Posterior vena cava (tissue), 2 donors: ENCODE measurements around the gene PHAF1. TPM values are rescaled to one million over a fixed set of nuclear protein-coding genes. Genes with fewer than 3 reads are reported as not detected.

Source experiments
- DNase-seq: peaks from one replicate; pipeline ENCODE4 v3.0.0-alpha.2; 2020; ENCODE audit warnings: low spot score
- intact Hi-C, 2 donors: fragments of 100-400 bp; cut with DNase I; formaldehyde crosslinking; loops; one replicate each; pipeline versions ENCODE4 v1.14.1 to v1.14.2; 2022 to 2023
- total RNA-seq, 2 donors: library from RNA; stranded (reverse); fragmentation: NEBNext Ultra II Directional; extraction: Animal tissue kit (Norgen Biotek cat#: 25700); gene quantifications; one replicate each; pipeline ENCODE4 v1.2.1, GENCODE V29; 2021
- donor health status: DM: yes; HTN: yes; CAD: no.
- donor health status: DM: yes; HTN: yes; CAD: no.

Gene PHAF1
- total RNA-seq, 2 donors from 2014 or later: 10.4 to 12.0 TPM

- intact Hi-C loops: loop anchor here in 1 of 2 donors (10.0 kb wide), 1 partner anchor 407 kb away; no protein-coding TSS in a partner anchor
- no peak for DNase-seq
Measured at GRCh38 chr16:67141391-67141790, 31.6 kb downstream of the PHAF1 start.

- intact Hi-C loops: loop anchor here in 1 of 2 donors (10.0 kb wide), 1 partner anchor 408 kb away; no protein-coding TSS in a partner anchor
- DNase-seq: no peak
Measured at GRCh38 chr16:67142342-67142741, 32.6 kb downstream of the PHAF1 start.

GRCh38 chr16:67144943-67145342, 35.2 kb downstream of the PHAF1 start:
- intact Hi-C loops: loop anchor here in 1 of 2 donors (10.0 kb wide), 1 partner anchor 410 kb away; no protein-coding TSS in a partner anchor
- DNase-seq: peak; percentile 62

GRCh38 chr16:67145746-67146145, 36.0 kb downstream of the PHAF1 start:
- peak; percentile 64 for DNase-seq
- intact Hi-C loops: loop anchor here in 1 of 2 donors (10.0 kb wide), 1 partner anchor 411 kb away; no protein-coding TSS in a partner anchor

- DNase-seq: no peak
- intact Hi-C loops: loop anchor here in 1 of 2 donors (10.0 kb wide), 1 partner anchor 412 kb away; no protein-coding TSS in a partner anchor
Measured at GRCh38 chr16:67146523-67147357, 37.0 kb downstream of the PHAF1 start.

GRCh38 chr16:67147437-67148140, 37.8 kb downstream of the PHAF1 start:
- DNase-seq: peak; percentile 60
- intact Hi-C loops: loop anchor here in 1 of 2 donors (10.0 kb wide), 1 partner anchor 413 kb away; no protein-coding TSS in a partner anchor

GRCh38 chr16:67148221-67148620, 38.5 kb downstream of the PHAF1 start:
- intact Hi-C loops: loop anchor here in 1 of 2 donors (10.0 kb wide), 1 partner anchor 413 kb away; no protein-coding TSS in a partner anchor
- DNase-seq: peak; percentile 51

GRCh38 chr16:67148656-67149275, 39.0 kb downstream of the PHAF1 start:
- peak; percentile 64 for DNase-seq
- intact Hi-C loops: loop anchor here in 1 of 2 donors (10.0 kb wide), 1 partner anchor 414 kb away; no protein-coding TSS in a partner anchor

- DNase-seq: peak; percentile 82
- intact Hi-C loops: loop anchor here in 1 of 2 donors (10.0 kb wide), 1 partner anchor 415 kb away; no protein-coding TSS in a partner anchor
Measured at GRCh38 chr16:67149276-67150046, 39.7 kb downstream of the PHAF1 start.

- intact Hi-C loops: no loop called here
- DNase-seq: peak; percentile 91
Measured at GRCh38 chr16:67150047-67150832, 40.5 kb downstream of the PHAF1 start.

- peak; percentile 93 for DNase-seq
- intact Hi-C loops: no loop called here
Measured at GRCh38 chr16:67150833-67151396, 41.2 kb downstream of the PHAF1 start, which contains the start of gene B3GNT9. Gene B3GNT9 (minus strand): TSS chr16:67150998. CDS start chr16:67150485, 513 bp downstream.

- DNase-seq: no peak
- intact Hi-C loops: no loop called here
Measured at GRCh38 chr16:67151431-67152097, 41.8 kb downstream of the PHAF1 start.

GRCh38 chr16:67154578-67155294, 45.0 kb downstream of the PHAF1 start:
- intact Hi-C loops: loop anchor here (1.0 to 5.0 kb wide), 5 partner anchors 137 to 262 kb away; no protein-coding TSS in a partner anchor
- DNase-seq: no peak

GRCh38 chr16:67155295-67156142, 45.8 kb downstream of the PHAF1 start:
- intact Hi-C loops: loop anchor here (1.0 to 5.0 kb wide), 5 partner anchors 138 to 263 kb away; no protein-coding TSS in a partner anchor
- peak; percentile 93 for DNase-seq
